GM19035 (cell line): ENCODE results near the gene PPFIA2.

Experiments used
- ATAC-seq: cut with Tn5 transposase; IDR thresholded peaks from one replicate; pipeline ENCODE4 v1.9.1; 2021; ENCODE audit not compliant: unreplicated experiment

Gene PPFIA2

GRCh38 chr12:81288651-81289050 is 470.5 kb downstream of the PPFIA2 start:
- no peak for ATAC-seq

- ATAC-seq, result no peak
Measured at GRCh38 chr12:81284137-81284536, 475.0 kb downstream of the PPFIA2 start.

DNA sequence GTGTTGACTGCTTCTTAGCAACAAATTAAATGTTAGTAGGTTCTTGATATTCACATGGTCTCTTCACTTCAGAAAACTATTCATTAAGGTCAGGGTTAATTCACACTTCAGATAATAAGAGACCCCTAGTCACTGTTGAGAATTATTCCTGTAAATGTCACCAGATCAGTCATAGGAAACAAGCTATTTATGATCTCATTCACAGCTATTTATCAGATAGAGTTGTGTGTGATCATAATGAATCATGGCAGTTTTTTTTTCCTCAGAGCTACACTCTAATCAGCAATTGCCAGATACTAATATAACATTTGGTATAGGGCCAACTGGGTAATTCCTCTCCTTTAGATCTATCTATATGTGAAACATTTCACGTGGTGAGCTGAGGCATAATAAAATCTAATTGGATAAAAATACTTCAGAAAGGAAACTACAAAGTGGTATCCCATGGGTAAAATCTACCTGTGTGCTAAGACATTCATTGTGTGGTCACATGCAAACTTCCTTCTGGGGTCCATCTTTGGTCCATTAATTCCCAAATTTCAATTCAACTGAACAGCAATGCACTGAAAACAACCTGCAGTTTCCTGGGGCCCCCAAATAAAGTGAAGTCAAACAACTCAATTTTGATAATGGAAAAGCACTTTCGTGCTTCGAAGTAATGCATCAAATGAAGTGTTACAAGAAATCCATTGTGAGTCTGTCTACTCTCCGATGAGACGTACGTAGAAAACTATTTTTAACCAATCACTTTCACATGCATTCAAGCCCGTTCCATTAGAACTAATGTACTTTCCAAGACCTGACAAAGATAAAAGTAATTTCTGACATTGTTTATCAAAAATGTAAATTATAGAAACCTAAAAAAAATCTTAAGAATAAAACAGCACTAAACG is 484.3 kb downstream of the PPFIA2 start:
- ATAC-seq, result no peak

GRCh38 chr12:81270385-81270784 is 488.8 kb downstream of the PPFIA2 start:
- ATAC-seq, result no peak

DNA sequence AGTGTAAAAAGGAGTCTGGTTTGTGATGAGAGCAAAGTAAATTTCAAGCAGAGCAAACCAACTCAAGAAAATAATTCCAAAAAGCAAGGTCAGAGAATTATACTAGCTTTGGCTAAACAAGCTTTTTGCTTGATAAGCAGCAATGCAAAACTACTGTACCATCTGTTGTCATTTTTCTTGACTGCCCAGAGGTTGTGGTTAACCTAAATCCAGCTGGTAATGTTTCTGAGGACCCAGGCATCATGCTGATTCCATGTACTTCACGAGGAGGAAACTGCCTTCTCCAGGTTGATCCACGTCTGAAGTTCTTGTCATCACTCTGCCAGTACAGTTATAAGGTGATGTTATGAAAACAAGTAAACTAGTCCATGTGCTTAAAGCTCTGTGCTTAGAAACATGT is 496.1 kb downstream of the PPFIA2 start:
- ATAC-seq, result no peak

GRCh38 chr12:81261508-81262207 is 497.5 kb downstream of the PPFIA2 start:
- no peak for ATAC-seq

- ATAC-seq, result no peak
Measured at GRCh38 chr12:81259360-81259759, 499.8 kb downstream of the PPFIA2 start.

DNA sequence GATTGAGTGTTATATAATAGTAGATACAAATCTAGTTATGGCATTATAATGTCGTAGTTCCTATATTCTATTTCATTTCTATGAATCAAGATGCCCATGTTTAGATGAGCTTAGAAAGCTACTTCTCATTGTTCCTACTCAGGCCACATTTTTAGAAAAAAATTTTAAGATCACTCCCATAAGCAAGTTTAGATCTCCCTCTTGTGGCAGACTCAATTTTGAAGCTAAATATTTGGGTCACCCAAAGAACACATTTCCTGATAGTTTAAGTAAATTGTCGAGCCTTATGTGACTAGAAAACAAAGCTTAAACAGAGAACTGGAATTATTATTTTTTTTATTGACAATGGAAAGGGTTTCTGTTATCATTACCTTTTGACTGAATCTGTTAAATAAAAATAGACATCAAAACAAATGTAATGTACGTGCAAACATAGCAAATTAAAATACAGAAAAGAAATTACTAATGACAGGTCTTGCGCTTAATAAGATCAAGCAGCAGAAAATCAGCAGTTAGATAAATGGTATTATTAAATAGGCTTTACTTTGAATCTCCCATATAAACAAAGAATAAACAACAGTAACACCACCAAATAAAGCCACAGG is 501.1 kb downstream of the PPFIA2 start:
- no peak for ATAC-seq

DNA sequence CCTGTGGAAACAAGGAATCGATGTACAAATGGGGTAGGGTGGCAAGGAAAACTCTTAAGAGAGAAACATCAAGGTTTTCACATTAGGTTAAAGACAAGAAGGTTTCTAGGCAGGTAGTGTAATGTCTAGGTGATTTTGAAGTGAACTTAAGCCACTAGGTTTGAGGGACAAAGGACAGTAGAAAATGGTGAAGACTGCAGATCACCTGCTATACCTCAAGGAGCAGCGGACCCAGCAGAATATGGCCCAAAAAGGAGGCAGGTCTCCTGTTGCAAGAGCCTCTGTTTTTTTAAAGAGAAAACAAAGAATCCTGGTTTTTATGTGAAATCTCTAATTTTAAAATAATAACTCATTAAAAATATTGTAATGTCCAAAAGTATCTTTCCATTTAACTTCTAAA is 503.2 kb downstream of the PPFIA2 start:
- no peak for ATAC-seq

GRCh38 chr12:81255456-81255855 is 503.7 kb downstream of the PPFIA2 start:
- ATAC-seq, result no peak

- ATAC-seq, result no peak
Measured at GRCh38 chr12:81253360-81253759, 505.8 kb downstream of the PPFIA2 start.

DNA sequence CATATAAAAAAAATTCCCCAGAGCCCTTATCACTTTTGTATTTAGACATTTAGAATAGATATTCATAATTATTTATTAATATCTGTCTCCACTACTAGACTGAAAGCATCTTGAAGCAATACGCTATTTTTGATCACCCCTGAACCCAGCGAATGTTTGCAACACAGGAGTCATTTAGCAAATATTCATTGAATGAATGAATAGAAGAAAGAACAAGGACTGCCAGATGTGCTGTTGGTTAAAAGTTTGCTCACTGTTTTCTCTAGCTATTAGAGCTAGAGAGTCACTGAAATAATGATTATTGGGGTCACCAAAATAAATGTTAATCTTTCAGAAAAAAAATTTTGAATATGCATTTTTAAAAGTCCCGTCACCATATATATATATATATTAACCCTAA is 506.9 kb downstream of the PPFIA2 start:
- no peak for ATAC-seq

- ATAC-seq, result no peak
Measured at GRCh38 chr12:81249976-81250375, 509.2 kb downstream of the PPFIA2 start.

DNA sequence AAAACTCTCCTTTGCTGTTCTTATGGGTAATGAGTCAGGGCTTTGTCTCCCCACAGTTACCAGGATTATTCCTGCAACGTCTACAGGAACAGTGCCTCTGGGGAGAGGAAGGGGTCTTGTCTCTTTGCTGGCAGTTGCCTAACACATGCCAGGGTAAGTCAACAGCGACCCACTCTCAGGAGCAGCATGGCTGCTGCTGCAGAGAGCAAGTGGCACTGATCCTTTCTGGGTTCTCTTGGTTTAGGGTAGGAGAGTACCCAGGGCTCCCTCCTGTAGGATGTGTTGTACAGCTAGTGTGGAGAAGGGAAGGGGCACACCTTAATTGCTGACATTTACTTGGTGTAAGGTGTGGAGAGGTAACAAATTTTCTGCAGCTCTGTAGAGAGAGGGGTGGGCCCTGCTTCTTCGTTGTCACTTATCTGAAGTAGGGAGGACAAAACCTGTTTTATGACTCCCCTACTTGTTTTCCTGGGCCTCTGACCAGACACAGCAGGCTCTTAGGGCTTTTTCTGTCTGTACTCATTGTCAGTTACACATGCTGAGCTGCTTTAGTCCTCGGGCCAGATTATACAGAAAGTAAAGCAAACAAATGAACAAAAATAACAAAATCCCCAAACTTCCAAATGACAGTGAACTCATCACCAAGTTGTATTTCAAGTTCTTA is 513.1 kb downstream of the PPFIA2 start:
- no peak for ATAC-seq

GRCh38 chr12:81245458-81245857 is 513.7 kb downstream of the PPFIA2 start:
- ATAC-seq, result no peak

GRCh38 chr12:81231574-81232368 is 527.4 kb downstream of the PPFIA2 start:
- no peak for ATAC-seq

DNA sequence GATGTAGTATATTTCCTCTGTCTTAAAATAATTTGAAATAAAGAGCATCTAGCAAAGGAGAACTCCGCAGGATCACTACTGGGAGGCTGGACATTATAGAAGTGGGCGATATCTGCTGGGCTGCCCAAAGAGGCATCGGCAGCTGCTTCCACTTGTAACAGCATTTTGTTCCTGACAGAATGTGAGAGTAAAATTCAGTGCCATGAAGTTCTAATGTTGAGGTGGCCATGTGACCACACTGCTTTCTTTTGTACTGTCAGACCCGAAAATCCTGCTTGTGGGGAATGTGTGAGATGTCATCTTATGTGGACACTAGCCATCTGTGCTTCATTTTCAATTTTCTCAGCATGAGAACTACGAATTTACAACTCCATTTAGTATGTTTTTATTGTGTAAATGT is 529.4 kb downstream of the PPFIA2 start:
- no peak for ATAC-seq

GRCh38 chr12:81224626-81225025 is 534.5 kb downstream of the PPFIA2 start:
- no peak for ATAC-seq

DNA sequence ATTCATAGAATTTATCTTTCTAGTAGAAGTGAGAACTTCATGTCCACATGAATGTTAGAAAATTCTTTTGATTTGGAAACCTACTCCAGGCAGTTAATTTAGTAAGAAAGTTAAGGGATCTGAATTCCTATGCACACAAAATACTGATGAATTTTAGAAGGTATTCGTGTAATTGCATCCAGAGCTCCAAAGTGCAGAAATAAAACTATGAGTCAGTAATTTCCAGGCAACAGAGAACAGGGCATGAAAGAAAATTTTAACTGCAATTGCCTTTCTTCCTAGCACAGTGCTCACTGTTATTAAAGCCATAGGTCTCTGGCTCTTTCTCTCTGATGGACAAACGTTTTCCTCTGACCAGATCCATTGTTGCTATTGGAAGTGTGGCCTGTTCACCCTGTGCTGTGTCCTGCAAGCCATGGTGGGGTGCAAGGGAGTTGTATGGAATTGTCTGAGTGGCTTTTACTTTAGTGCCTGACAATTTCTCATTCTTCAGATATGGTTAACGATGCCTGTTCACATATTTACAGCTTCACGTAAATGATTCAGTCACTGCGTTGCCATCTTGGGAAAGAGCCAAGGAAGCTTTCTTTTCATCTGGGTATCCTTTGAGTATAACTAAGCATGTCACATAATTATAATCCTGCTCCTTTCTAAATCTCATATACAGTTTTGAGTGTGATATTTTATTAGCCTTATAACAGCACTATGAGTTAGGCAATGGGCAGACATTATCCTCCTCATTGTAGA is 536.1 kb downstream of the PPFIA2 start:
- no peak for ATAC-seq

DNA sequence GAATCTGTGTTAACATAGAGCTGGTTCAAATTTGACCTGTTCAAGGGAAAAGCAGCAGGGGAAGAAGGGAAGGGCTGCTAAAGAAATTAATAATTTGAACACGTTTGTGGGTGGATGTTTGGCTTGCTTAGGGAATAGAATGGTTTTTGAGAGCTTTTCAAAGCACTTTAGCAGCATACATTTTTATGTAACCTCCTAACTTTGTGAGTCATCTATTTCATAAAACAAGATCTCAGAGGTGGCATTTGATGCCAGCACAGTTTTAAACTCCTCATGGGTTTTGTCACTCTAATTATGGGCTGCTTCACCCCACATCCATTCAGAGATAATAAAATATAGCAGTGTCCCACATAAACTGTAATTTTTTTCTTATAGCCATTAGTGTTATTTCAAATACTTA is 537.5 kb downstream of the PPFIA2 start:
- no peak for ATAC-seq
